Fibroblast of mammary gland (primary cell): Measurements from ENCODE around the gene GALK1.
A peak's percentile ranks its signal among the peaks of the same experiment; 100 is the strongest.

ENCODE experiments used
- DNase-seq: peaks from one replicate; pipeline ENCODE4 v3.0.0-alpha.2; 2010; ENCODE audit warnings: low read depth
- H3K4me3 ChIP-seq: 2 replicates; pipeline ENCODE4 v1.5.1; 2011; ENCODE audit warnings: low read depth, mild to moderate bottlenecking, low read length, moderate library complexity; ENCODE audit not compliant: control insufficient read depth
- TF ChIP-seq, protein P1 (sequence below): conservative IDR thresholded peaks from 2 replicates; pipeline ENCODE4 v1.5.1; 2011; ENCODE audit warnings: low read depth, low read length, inconsistent platforms; ENCODE audit not compliant: control insufficient read depth, insufficient read depth

The GALK1 gene

DNA sequence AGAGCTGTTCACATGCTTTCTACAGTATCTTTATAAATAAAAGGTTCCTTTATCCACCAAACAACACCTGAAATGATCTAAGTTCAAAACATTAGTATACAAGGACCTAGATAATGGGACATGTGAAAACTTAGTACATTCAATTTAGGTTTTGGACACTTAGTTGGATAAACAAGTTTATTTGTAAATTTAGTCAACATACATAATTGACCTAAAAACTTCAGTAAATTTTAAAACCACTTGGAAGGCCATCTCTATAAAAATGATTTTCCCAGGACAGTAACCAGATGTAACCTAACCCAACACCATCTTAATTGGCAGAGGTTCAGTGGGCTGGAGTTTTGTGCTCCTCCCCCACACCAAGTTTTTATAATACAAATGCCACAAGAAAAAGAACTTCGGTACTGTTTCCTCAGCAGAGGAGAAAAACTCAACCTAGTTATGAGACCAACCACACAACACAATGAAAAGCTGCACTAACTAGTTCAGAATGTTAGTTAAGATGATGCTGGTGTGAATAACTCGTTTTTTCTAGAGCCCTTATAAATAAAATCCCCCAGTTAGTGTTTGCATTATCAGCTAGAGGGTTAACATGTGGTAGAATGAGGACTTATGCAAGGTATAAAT, 12.4 kb upstream of the GALK1 start:
- TF ChIP-seq, protein P1, sequence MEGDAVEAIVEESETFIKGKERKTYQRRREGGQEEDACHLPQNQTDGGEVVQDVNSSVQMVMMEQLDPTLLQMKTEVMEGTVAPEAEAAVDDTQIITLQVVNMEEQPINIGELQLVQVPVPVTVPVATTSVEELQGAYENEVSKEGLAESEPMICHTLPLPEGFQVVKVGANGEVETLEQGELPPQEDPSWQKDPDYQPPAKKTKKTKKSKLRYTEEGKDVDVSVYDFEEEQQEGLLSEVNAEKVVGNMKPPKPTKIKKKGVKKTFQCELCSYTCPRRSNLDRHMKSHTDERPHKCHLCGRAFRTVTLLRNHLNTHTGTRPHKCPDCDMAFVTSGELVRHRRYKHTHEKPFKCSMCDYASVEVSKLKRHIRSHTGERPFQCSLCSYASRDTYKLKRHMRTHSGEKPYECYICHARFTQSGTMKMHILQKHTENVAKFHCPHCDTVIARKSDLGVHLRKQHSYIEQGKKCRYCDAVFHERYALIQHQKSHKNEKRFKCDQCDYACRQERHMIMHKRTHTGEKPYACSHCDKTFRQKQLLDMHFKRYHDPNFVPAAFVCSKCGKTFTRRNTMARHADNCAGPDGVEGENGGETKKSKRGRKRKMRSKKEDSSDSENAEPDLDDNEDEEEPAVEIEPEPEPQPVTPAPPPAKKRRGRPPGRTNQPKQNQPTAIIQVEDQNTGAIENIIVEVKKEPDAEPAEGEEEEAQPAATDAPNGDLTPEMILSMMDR: no peak
- DNase-seq: peak; percentile 32
- peak overlapping the region; percentile 88 for H3K4me3 ChIP-seq

DNA sequence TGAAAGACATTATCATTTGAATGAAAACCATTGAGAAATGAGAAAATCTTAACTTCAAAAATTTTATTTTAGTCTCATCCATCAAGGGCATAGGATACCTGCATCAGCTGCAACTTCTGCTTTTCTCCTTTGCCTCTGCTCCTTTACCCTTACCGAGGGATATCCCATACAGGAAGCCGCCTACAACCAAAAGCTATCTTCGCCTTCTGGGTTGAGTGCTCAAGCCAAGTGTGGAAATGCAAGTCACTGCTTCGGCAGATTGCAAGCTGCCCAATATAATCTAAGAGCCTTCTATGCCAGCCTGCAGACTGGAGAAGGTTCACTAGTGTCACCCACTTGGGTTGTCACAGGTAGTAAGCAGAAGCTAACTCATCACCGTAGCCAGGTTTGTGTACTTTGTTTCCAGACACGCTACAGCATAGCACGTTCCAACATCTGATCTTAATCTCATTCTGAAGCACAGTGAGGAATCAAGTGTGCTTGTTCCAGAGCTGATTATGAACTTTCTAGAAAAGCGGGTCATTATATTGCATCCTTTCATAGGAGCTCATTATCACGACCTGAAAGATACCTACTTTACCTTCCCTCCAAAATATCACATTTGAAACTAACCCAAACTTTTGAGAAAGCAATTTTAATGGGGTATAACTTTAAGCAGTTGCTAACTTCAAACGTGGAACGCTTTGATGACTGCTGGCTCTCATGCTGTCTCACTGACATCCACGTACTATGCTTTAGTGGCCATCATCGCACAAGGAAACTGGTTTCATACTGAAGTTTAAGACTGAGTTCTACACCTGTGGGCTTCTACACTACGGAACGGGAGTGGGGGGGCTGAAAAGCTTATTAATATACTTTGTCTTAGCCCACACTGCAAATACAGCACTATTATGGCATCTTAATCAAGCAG, 11.6 kb upstream of the GALK1 start:
- peak; percentile 25 for DNase-seq
- H3K4me3 ChIP-seq: peak overlapping the region; percentile 88
- TF ChIP-seq, protein P1: no peak

DNA sequence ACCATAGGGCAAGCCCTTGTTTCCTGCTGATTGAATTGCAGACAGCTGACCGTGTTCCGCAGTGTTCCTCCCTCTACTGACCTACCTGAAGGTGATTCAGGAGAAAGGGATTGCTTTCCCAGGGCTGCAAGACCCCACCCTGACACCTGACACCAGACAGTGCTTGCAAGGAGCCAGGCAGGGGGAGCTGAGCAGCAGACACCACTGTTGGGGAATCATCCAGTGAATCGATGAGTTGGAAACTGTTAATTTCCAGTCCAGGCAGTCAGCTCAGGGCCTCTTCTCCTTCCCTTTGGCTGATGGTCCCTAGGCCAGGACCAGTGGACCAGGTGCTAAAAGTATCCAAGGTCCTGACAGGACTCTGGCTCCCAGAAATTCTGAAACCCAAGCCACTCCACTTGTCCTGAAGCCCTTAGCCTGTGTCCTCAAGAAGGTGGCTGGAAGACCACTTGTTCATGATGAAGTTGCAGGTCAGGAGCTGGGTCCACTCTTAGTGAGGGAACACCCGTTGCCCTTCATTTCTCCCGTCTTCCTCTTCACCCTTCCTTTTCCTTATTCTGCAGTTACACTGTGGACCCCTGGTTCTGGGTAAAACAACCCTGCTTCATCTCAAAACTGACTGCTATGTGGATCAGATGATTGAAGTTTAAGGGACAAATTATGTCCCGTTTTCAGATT, 10.1 kb upstream of the GALK1 start:
- no peak overlapping the region for H3K4me3 ChIP-seq
- TF ChIP-seq, protein P1: no peak
- peak; percentile 22 for DNase-seq

DNA sequence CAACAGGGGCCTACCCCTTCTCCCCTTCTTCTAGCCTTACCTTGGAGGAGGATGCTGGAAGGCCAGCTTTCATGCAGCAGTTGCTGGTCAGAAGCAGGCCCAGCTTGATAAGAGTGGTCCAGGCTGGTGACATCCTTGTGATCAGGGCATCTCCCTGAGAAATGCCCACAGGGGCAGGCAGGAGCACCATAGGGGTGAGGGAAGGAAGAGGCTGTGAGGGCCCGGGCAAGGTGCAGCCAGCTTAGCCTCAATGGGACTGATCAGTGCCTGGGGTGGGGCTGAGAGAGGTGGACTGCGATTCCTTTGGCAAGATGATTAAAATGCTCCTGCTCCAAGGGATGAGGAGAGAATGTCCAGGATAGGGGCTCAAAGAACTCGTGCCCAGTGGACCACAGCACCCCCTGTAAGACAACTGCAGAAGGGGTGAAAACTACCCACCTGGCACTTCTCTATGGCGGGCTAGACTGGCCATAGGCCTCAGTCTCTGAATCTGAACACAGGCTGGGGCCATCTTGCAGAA, 9.5 kb upstream of the GALK1 start:
- no peak overlapping the region for H3K4me3 ChIP-seq
- DNase-seq: no peak
- TF ChIP-seq, protein P1: no peak

DNA sequence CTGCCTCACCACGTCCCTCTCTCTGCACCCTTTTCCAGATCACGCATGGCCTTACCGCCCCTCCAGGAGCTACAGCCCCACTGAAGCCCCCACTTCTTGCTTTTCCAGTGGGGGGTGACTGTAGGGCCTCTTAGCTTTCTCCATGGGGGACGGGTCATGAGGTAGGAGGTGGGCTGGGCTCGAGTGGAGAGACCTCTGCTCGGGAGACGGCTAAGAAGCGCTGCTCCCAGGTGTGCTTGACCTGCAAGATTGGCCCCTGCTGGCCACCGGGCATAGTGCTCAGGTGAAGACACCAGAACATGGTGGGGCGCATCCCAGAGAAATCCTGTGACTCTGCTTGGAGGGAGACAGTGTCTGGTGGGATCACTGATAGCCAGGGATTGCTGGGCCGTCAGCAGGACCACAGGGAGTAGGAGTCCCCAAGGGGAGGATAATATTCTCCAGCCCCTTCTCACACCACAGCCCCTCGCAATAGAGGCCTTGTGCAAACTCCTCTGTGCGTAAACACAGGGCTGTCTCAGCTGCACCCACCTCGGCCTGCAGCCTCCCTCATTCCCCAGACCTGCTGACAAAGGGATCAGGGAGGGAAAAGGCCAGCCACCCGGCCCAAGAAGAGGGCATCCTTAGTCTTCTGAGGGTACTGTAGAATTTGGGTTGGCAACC, 8.9 kb upstream of the GALK1 start:
- no peak for DNase-seq
- no peak overlapping the region for H3K4me3 ChIP-seq
- TF ChIP-seq, protein P1: no peak

DNA sequence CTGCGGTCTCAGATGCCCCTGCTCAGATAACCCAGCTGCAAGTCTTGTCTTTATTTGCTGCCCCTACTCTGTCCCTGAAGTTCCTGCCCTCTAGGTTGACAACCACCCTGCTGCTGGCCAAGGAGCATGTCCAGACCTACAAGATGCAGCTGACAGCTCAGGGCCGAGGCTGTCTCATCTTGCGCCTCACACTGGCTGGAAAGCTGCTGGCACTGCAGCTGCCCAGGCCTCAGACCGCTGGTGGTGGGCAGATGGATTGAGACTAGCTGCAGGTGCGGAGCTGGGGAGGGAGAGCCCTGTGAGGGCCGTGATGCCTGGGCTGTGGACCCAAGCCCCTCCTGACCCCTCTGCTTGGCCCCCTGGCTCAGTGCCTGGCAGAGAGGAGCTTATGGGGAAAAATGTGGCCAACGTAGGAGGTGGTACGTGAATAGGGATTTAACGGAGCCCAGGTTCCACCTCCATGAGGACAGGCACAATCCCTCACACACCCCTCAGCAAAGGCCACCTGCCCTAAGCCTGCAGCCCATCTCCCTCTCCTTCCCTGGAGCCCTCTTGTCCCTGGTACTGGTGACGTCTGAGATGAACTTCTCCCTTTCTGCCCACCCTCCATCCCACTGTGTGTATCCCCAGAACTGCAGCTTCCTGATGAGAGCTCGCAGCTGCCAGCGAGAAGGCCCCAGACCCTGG, 8.3 kb upstream of the GALK1 start:
- DNase-seq: no peak
- TF ChIP-seq, protein P1: no peak
- no peak overlapping the region for H3K4me3 ChIP-seq
